Esophagus squamous epithelium (tissue), 5 donors: ENCODE measurements around the gene VGLL1. TPM values are rescaled to one million over a fixed set of nuclear protein-coding genes. Genes with fewer than 3 reads are reported as not detected.

ENCODE experiments used
- DNase-seq: peaks from one replicate; lab custom pipeline; 2025; lab: John Stamatoyannopoulos, UW
- H3K27ac ChIP-seq, 4 donors: fragments of 200-600 bp; sonication (generic); one replicate each; pipeline ENCODE4 v1.5.1; 2016 to 2019; ENCODE audit warnings: mild to moderate bottlenecking in 1 of 4
- H3K27me3 ChIP-seq, 4 donors: fragments of 200-600 bp; sonication (generic); 1 replicate in 3 of 4; 2 replicates in 1 of 4; pipeline versions ENCODE4 v1.5.1 to v1.6.0; 2017 to 2021; ENCODE audit warnings: antibody characterized with exemption in 1 of 4
- H3K36me3 ChIP-seq, 3 donors: fragments of 200-600 bp; sonication (generic); one replicate each; pipeline ENCODE4 v1.5.1; 2016 to 2019
- H3K4me1 ChIP-seq, 3 donors: fragments of 200-600 bp; sonication (generic); one replicate each; pipeline ENCODE4 v1.5.1; 2017 to 2019
- H3K4me3 ChIP-seq, 4 donors: fragments of 200-600 bp; sonication (generic); 1 replicate in 3 of 4; 2 replicates in 1 of 4; pipeline ENCODE4 v1.5.1; 2016 to 2019; ENCODE audit warnings: mild to moderate bottlenecking in 2 of 4, moderate library complexity in 1 of 4
- H3K9me3 ChIP-seq, 3 donors: fragments of 200-600 bp; sonication (generic); one replicate each; pipeline ENCODE4 v1.5.1; 2016 to 2019
- CTCF ChIP-seq, 6 experiments: fragments of 450-650 bp in 4 of 6; fragments of 200-600 bp in 2 of 6; sonication (generic) in 2 of 6; IDR thresholded peaks; one replicate each; pipeline ENCODE4 v1.5.1; 2016 to 2019; ENCODE audit warnings: antibody characterized with exemption in 6 of 6, mild to moderate bottlenecking in 4 of 6, moderate library complexity in 4 of 6
- POLR2A ChIP-seq, 4 donors: fragments of 450-650 bp; IDR thresholded peaks; one replicate each; pipeline ENCODE4 v1.6.1; 2017; ENCODE audit warnings: antibody characterized with exemption in 4 of 4, mild to moderate bottlenecking in 4 of 4, moderate library complexity in 3 of 4
- WGBS, 2 donors: methylation state at CpG; one replicate each; pipeline ENCODE4 v1.1.5; 2018; 5-methylcytosine and 5-hydroxymethylcytosine counted together
- intact Hi-C: fragments of 100-400 bp; cut with DNase I; formaldehyde crosslinking; loops from one replicate; pipeline ENCODE4 v1.15.0; 2022
- total RNA-seq, 4 donors: library from RNA; depleted of rRNA; stranded (reverse); fragments of >200 nt; gene quantifications; one replicate each; pipeline ENCODE4 v1.1.0, GENCODE V29; 2016
- donor health status: DM: yes; HTN: yes; CAD: no.

VGLL1 gene
- total RNA-seq, 4 donors from 2014 or later, result 0.48 to 1.2 (median 0.76) TPM; not detected in 1

DNA sequence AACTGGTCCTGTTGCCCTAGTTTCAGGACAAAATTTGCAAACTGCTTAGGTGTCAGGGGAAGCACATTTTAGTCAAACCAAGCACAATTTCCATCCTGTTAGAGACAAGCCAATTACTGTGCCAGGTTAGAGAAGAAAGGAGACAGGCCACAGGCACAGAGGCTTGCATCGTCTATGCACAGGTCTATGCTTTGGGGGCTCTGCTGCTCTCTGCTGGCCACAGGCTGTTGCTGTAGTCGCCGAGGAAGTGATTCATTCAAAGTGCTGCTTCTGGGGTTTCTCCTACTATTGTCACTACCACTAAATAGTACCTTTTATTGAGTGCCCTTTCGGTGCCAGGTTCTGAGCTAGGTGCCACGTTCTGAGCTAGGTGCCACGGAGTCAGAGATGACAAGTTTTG is 45.5 kb downstream of the VGLL1 start:
- intact Hi-C loops, result no loop called here
- Histone ChIP-seq H3K4me3 (no peak overlapping the region), H3K4me1 (no peaks in the 10 kb centered on the region), H3K27ac (no peak overlapping the region), H3K36me3 (no peaks in the 10 kb centered on the region), H3K9me3 (no peaks in the 10 kb centered on the region), H3K27me3 (no peaks in the 10 kb centered on the region)
- 0 to 2% methylated on average over 1 to 6 of the region's 6 CpGs for WGBS, 2 donors
- no peak for DNase-seq
- no peak for TF ChIP-seq POLR2A (IDR thresholded peaks at IDR 0.05)
- TF ChIP-seq CTCF (IDR thresholded peaks at IDR 0.05), result peak in 5 of 6 experiments; percentile 19 to 54 (median 41)

- Histone ChIP-seq H3K27ac (no peak overlapping the region), H3K27me3 (no peaks in the 10 kb centered on the region), H3K9me3 (no peaks in the 10 kb centered on the region), H3K4me1 (no peaks in the 10 kb centered on the region), H3K36me3 (no peaks in the 10 kb centered on the region), H3K4me3 (no peak overlapping the region)
- no peak for DNase-seq
- TF ChIP-seq POLR2A (IDR thresholded peaks at IDR 0.05), result no peak
- no peak for TF ChIP-seq CTCF (IDR thresholded peaks at IDR 0.05)
- intact Hi-C loops, result no loop called here
Measured at GRCh38 chrX:136580316-136580715, 48.3 kb downstream of the VGLL1 start.

GRCh38 chrX:136582624-136583023 is 50.6 kb downstream of the VGLL1 start:
- Histone ChIP-seq H3K9me3 (no peaks in the 10 kb centered on the region), H3K27me3 (no peaks in the 10 kb centered on the region), H3K4me3 (no peak overlapping the region), H3K36me3 (no peaks in the 10 kb centered on the region), H3K4me1 (peaks cover 0 to 12% (median 0%) of the 10 kb centered on the region in 3 donors), H3K27ac (no peak overlapping the region)
- DNase-seq, result no peak
- 48 to 60% methylated on average over 3 of the region's 3 CpGs for WGBS, 2 donors
- intact Hi-C loops, result no loop called here
- TF ChIP-seq CTCF (IDR thresholded peaks at IDR 0.05) (no peak), POLR2A (IDR thresholded peaks at IDR 0.05) (no peak)

- Histone ChIP-seq H3K36me3 (no peaks in the 10 kb centered on the region), H3K9me3 (no peaks in the 10 kb centered on the region), H3K27ac (no peak overlapping the region), H3K4me1 (peaks cover 0 to 12% (median 0%) of the 10 kb centered on the region in 3 donors), H3K27me3 (no peaks in the 10 kb centered on the region), H3K4me3 (no peak overlapping the region)
- WGBS, 2 donors, result 47 to 74% methylated on average over 4 of the region's 4 CpGs
- intact Hi-C loops, result no loop called here
- DNase-seq, result no peak
- no peak for TF ChIP-seq CTCF (IDR thresholded peaks at IDR 0.05)
- TF ChIP-seq POLR2A (IDR thresholded peaks at IDR 0.05), result no peak
Measured at GRCh38 chrX:136584545-136584944, 52.5 kb downstream of the VGLL1 start.

GRCh38 chrX:136585262-136585661 is 53.2 kb downstream of the VGLL1 start:
- intact Hi-C loops, result no loop called here
- H3K9me3 ChIP-seq, result no peaks in the 10 kb centered on the region
- H3K27me3 ChIP-seq, result no peaks in the 10 kb centered on the region
- peaks cover 0 to 12% (median 0%) of the 10 kb centered on the region in 3 donors for H3K4me1 ChIP-seq
- TF ChIP-seq POLR2A (IDR thresholded peaks at IDR 0.05) (no peak), CTCF (IDR thresholded peaks at IDR 0.05) (no peak)
- no peak for DNase-seq
- no peaks in the 10 kb centered on the region for H3K36me3 ChIP-seq
- H3K27ac ChIP-seq, result no peak overlapping the region
- WGBS, 2 donors, result 45 to 55% methylated on average over 5 of the region's 5 CpGs
- no peak overlapping the region for H3K4me3 ChIP-seq
